H1 (cell line): ENCODE results near the gene NXPH1.

Source experiments
- CTCF ChIP-seq, 3 experiments: IDR thresholded peaks; 1 replicate in 2 of 3; 2 replicates in 1 of 3; pipeline versions ENCODE4 v1.5.1 to v1.6.1; 2011; ENCODE audit warnings: low read length in 3 of 3, mild to moderate bottlenecking in 3 of 3, inconsistent platforms in 2 of 3, low read depth in 1 of 3, moderate library complexity in 1 of 3; ENCODE audit not compliant: insufficient read depth in 1 of 3; ENCODE audit errors: control extremely low read depth in 1 of 3
- POLR2AphosphoS5 ChIP-seq: IDR thresholded peaks from 2 replicates; pipeline ENCODE4 v1.6.1; 2011; ENCODE audit warnings: low read depth, low read length
- SIN3A ChIP-seq, 2 experiments: IDR thresholded peaks in 1 of 2; conservative IDR thresholded peaks in 1 of 2; 2 replicates each; pipeline ENCODE4 v1.6.1; 2011 to 2012; ENCODE audit warnings: low read length in 2 of 2, improper control_type of control experiment in 1 of 2, low read depth in 1 of 2, mild to moderate bottlenecking in 1 of 2

GRCh38 chr7:8582728-8583127, 149.3 kb downstream of the NXPH1 start:
- TF ChIP-seq SIN3A (conservative IDR thresholded peaks at IDR 0.05 in 1 of 2, IDR thresholded peaks at IDR 0.05 in 1 of 2; ENCODE audit: low read depth in 1 of 2, low read length in 2 of 2) (no peak), CTCF (IDR thresholded peaks at IDR 0.05; ENCODE audit: control extremely low read depth in 1 of 3, insufficient read depth in 1 of 3, low read depth in 1 of 3, low read length in 3 of 3) (no peak), POLR2AphosphoS5 (no peak)
